ENCODE data around the gene PIM1.

DNA sequence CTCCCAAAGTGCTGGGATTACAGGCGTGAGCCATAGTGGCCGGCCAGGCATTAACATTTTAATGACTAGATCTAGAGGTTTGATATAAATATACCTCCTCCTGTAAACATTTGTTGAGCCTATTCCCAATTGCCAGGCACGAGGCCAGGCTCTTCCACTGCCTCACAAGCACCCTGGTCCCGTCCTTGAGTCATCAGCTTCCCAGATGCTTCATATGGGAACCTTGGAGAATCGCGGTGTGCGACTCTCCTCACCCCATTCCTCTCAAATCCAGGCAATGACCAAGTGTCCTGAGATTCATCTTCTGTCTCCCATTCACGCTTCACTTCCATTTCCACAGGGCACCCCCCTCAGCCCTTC is 35.9 kb upstream of the PIM1 start:
- no peak for TF ChIP-seq EZH2phosphoT487 (IDR thresholded peaks at IDR 0.05; ENCODE audit: borderline replicate concordance, low read depth, low read length)
- TF ChIP-seq, protein P1, sequence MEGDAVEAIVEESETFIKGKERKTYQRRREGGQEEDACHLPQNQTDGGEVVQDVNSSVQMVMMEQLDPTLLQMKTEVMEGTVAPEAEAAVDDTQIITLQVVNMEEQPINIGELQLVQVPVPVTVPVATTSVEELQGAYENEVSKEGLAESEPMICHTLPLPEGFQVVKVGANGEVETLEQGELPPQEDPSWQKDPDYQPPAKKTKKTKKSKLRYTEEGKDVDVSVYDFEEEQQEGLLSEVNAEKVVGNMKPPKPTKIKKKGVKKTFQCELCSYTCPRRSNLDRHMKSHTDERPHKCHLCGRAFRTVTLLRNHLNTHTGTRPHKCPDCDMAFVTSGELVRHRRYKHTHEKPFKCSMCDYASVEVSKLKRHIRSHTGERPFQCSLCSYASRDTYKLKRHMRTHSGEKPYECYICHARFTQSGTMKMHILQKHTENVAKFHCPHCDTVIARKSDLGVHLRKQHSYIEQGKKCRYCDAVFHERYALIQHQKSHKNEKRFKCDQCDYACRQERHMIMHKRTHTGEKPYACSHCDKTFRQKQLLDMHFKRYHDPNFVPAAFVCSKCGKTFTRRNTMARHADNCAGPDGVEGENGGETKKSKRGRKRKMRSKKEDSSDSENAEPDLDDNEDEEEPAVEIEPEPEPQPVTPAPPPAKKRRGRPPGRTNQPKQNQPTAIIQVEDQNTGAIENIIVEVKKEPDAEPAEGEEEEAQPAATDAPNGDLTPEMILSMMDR (conservative IDR thresholded peaks at IDR 0.05; ENCODE audit: low read length), result no peak
